CD4-positive, alpha-beta memory T cell (primary cell): ENCODE measurements around the gene RNGTT. TPM values are rescaled to one million over a fixed set of nuclear protein-coding genes. Genes with fewer than 3 reads are reported as not detected.

Experiments used
- CTCF ChIA-PET: fragments of 350-600 bp; sonication (Branson Sonifier 250); formaldehyde crosslinking; loops from one replicate; lab custom pipeline; 2021; ENCODE audit warnings: inconsistent platforms; ENCODE audit not compliant: partially characterized antibody; lab: Charles Lee
- POLR2A ChIA-PET: fragments of 350-600 bp; sonication (Branson Sonifier 250); formaldehyde crosslinking; loops from one replicate; lab custom pipeline; 2021; ENCODE audit not compliant: partially characterized antibody; lab: Charles Lee
- DNase-seq, 5 donors: peaks; one replicate each; pipeline versions ENCODE4 v3.0.0 to v3.0.0-alpha.2; 2020 to 2022; ENCODE audit warnings: mixed read lengths in 1 of 5
- H3K27ac ChIP-seq: one replicate; pipeline ENCODE4 v1.7.0; 2013; ENCODE audit warnings: low read depth, low read length
- H3K27me3 ChIP-seq: 2 replicates; pipeline ENCODE4 v1.7.0; 2013; ENCODE audit warnings: mild to moderate bottlenecking, low read length, moderate library complexity; ENCODE audit not compliant: insufficient read depth
- H3K36me3 ChIP-seq: 2 replicates; pipeline ENCODE4 v1.7.0; 2013; ENCODE audit warnings: mild to moderate bottlenecking, low read length, moderate library complexity; ENCODE audit not compliant: insufficient read depth
- H3K4me1 ChIP-seq: 2 replicates; pipeline ENCODE4 v1.7.0; 2013; ENCODE audit warnings: mild to moderate bottlenecking, low read length, moderate library complexity; ENCODE audit not compliant: insufficient read depth
- H3K4me3 ChIP-seq, 2 donors: one replicate each; pipeline ENCODE4 v1.7.0; 2013; ENCODE audit warnings: low read length in 2 of 2, mild to moderate bottlenecking in 1 of 2
- H3K9me3 ChIP-seq, 2 donors: one replicate each; pipeline ENCODE4 v1.7.0; 2013; ENCODE audit warnings: low read length in 2 of 2, control low read depth in 1 of 2; ENCODE audit not compliant: control insufficient read depth in 1 of 2
- H3K27ac Mint-ChIP-seq, 7 donors: one replicate each; pipeline ENCODE4 v1.8.0; 2020 to 2021; ENCODE audit warnings: mixed read lengths in 7 of 7, mild to moderate bottlenecking in 6 of 7, inconsistent platforms in 3 of 7, moderate library complexity in 3 of 7
- H3K27me3 Mint-ChIP-seq, 2 donors: one replicate each; pipeline ENCODE4 v1.8.0; 2020 to 2021; ENCODE audit warnings: mixed read lengths in 2 of 2
- H3K36me3 Mint-ChIP-seq, 2 donors: one replicate each; pipeline ENCODE4 v1.8.0; 2020 to 2021; ENCODE audit warnings: mixed read lengths in 2 of 2, inconsistent platforms in 1 of 2, mild to moderate bottlenecking in 1 of 2
- H3K4me1 Mint-ChIP-seq, 4 donors: one replicate each; pipeline ENCODE4 v1.8.0; 2020 to 2021; ENCODE audit warnings: mixed read lengths in 4 of 4, mild to moderate bottlenecking in 1 of 4
- H3K4me3 Mint-ChIP-seq, 8 donors: one replicate each; pipeline ENCODE4 v1.8.0; 2020 to 2021; ENCODE audit warnings: mixed read lengths in 8 of 8, mild to moderate bottlenecking in 7 of 8, moderate library complexity in 6 of 8, inconsistent platforms in 3 of 8
- H3K9me3 Mint-ChIP-seq, 8 donors: one replicate each; pipeline ENCODE4 v1.8.0; 2020 to 2021; ENCODE audit warnings: mixed read lengths in 8 of 8, mild to moderate bottlenecking in 5 of 8, inconsistent platforms in 3 of 8, moderate library complexity in 1 of 8
- intact Hi-C: fragments of 100-400 bp; cut with micrococcal nuclease; formaldehyde crosslinking; loops from one replicate; pipeline ENCODE4 v1.15.1; 2023
- polyA plus RNA-seq, 2 donors: library from polyadenylated mRNA; unstranded; fragments of 300-500 nt; fragmentation: Illumina TruSeq; gene quantifications; one replicate each; pipeline ENCODE4 v1.2.3, GENCODE V29; 2021
- total RNA-seq, 2 experiments: library from RNA; stranded (reverse); gene quantifications; one replicate each; pipeline ENCODE4 v1.2.3, GENCODE V29; 2021

The RNGTT gene
- total and polyA plus RNA-seq, 4 experiments from 2014 or later = 17.3 to 21.8 (median 19.1) TPM

DNA sequence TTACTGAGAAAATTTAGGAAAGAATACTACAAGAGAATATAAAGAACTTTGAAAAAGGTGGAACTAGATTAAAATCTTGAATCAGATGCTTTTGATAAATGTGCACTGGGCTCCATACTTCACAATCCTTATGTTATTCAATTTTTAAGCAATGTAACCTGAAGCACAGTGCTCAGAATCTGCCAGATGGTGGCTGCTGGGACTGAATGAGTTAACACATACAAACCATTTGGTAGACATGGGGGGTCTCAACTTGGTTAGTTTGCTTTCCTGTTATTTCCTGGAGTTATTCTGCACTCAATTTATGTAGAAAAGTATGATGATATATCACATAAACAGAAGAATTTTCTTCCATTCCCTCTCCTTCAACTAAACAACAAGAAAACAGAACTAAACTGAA, 326.5 kb downstream of the RNGTT start:
- no peaks in the 10 kb centered on the region for H3K27me3 Mint-ChIP-seq
- H3K4me1 Mint-ChIP-seq = peaks cover 0 to 3% (median 0%) of the 10 kb centered on the region in 4 donors
- ChIA-PET POLR2A (no interaction called here), CTCF (no interaction called here)
- Histone ChIP-seq H3K27ac (no peak overlapping the region), H3K9me3 (no peaks in the 10 kb centered on the region), H3K4me1 (no peaks in the 10 kb centered on the region), H3K27me3 (no peaks in the 10 kb centered on the region), H3K4me3 (no peak overlapping the region), H3K36me3 (no peaks in the 10 kb centered on the region)
- peaks cover 0 to 18% of the 10 kb centered on the region in 2 donors for H3K36me3 Mint-ChIP-seq
- H3K27ac Mint-ChIP-seq = no peak overlapping the region
- H3K4me3 Mint-ChIP-seq = no peak overlapping the region
- H3K9me3 Mint-ChIP-seq = no peaks in the 10 kb centered on the region
- DNase-seq = no peak
- intact Hi-C loops = no loop called here

GRCh38 chr6:88633782-88634181, 329.6 kb downstream of the RNGTT start:
- intact Hi-C loops = no loop called here

DNA sequence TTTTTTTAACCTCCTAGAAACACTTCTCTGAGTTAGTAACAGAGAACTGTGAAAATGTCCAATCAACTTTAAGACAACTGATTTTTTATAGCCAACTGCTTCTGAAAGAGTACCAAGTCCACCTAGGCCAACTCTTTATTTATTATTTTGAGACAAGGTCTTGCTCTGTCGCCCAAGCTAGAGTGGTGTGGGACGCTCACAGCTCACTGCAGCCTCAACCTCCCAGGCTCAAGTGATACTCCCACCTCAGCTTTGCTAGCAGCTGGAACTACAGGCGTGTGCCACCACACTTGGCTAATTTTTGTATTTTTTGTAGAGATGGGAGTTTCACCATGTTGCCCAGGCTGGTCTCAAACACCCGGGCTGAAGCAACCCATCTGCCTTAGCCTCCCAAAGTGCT, 331.6 kb downstream of the RNGTT start:
- CTCF ChIA-PET = no interaction called here
- Histone ChIP-seq H3K27ac (no peak overlapping the region), H3K36me3 (no peaks in the 10 kb centered on the region), H3K4me3 (no peak overlapping the region), H3K4me1 (no peaks in the 10 kb centered on the region), H3K9me3 (no peaks in the 10 kb centered on the region), H3K27me3 (no peaks in the 10 kb centered on the region)
- Mint-ChIP-seq H3K36me3 (peaks cover 0 to 23% of the 10 kb centered on the region in 2 donors), H3K27me3 (no peaks in the 10 kb centered on the region), H3K27ac (no peak overlapping the region), H3K4me3 (no peak overlapping the region), H3K9me3 (no peaks in the 10 kb centered on the region), H3K4me1 (peaks cover 0 to 2% (median under 1%) of the 10 kb centered on the region in 4 donors)
- no peak for DNase-seq
- POLR2A ChIA-PET = no interaction called here
- intact Hi-C loops = no loop called here

More at GRCh38 chr6:88633782-88634181, 329.6 kb downstream of the RNGTT start:
- H3K36me3 Mint-ChIP-seq = peaks cover 0 to 22% of the 10 kb centered on the region in 2 donors
- no peaks in the 10 kb centered on the region for H3K27me3 Mint-ChIP-seq
- no peak overlapping the region for H3K27ac Mint-ChIP-seq
- Histone ChIP-seq H3K27ac (no peak overlapping the region), H3K27me3 (no peaks in the 10 kb centered on the region), H3K4me1 (no peaks in the 10 kb centered on the region), H3K36me3 (no peaks in the 10 kb centered on the region), H3K4me3 (no peak overlapping the region), H3K9me3 (no peaks in the 10 kb centered on the region)
- ChIA-PET CTCF (interaction anchor here (0.6 kb wide), 1 partner anchor 157 kb away, joined by 3 read pairs; no protein-coding TSS in a partner anchor), POLR2A (no interaction called here)
- H3K9me3 Mint-ChIP-seq = no peaks in the 10 kb centered on the region
- no peak for DNase-seq
- H3K4me1 Mint-ChIP-seq = peaks cover 0 to 2% (median 0%) of the 10 kb centered on the region in 4 donors
- no peak overlapping the region for H3K4me3 Mint-ChIP-seq

GRCh38 chr6:88629838-88630494, 333.5 kb downstream of the RNGTT start:
- DNase-seq = no peak
- intact Hi-C loops = no loop called here
- POLR2A ChIA-PET = no interaction called here
- Mint-ChIP-seq H3K27me3 (no peaks in the 10 kb centered on the region), H3K36me3 (peaks cover 0 to 18% of the 10 kb centered on the region in 2 donors), H3K27ac (no peak overlapping the region), H3K4me1 (peaks cover 0 to 2% (median under 1%) of the 10 kb centered on the region in 4 donors), H3K9me3 (no peaks in the 10 kb centered on the region), H3K4me3 (no peak overlapping the region)
- Histone ChIP-seq H3K4me1 (no peaks in the 10 kb centered on the region), H3K4me3 (no peak overlapping the region), H3K9me3 (no peaks in the 10 kb centered on the region), H3K27ac (no peak overlapping the region), H3K27me3 (no peaks in the 10 kb centered on the region), H3K36me3 (no peaks in the 10 kb centered on the region)
- CTCF ChIA-PET = no interaction called here

DNA sequence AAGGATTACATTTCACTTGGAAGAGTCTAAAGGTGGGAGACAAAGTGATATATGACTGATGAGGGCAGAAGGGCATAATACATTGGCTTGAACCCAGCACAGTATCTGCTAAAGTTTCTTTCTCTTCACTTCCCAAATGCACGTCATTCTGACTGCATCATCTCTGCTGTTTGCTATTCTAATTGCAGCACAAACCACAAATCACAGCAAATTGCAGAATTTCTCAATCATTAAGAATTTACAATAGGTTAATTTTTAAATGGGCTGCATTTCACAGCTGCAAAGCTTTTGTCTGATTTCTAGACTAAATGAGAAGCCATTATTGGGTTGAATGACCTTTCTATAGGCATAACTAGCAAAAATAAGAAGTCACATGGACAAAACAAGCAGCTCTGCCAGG, 337.0 kb downstream of the RNGTT start:
- H3K27me3 Mint-ChIP-seq = no peaks in the 10 kb centered on the region
- ChIA-PET POLR2A (no interaction called here), CTCF (no interaction called here)
- Histone ChIP-seq H3K36me3 (no peaks in the 10 kb centered on the region), H3K4me1 (no peaks in the 10 kb centered on the region), H3K27me3 (no peaks in the 10 kb centered on the region), H3K9me3 (no peaks in the 10 kb centered on the region), H3K27ac (no peak overlapping the region), H3K4me3 (no peak overlapping the region)
- no peaks in the 10 kb centered on the region for H3K9me3 Mint-ChIP-seq
- H3K4me1 Mint-ChIP-seq = peaks cover 0 to 1% (median 0%) of the 10 kb centered on the region in 4 donors
- DNase-seq = no peak
- H3K36me3 Mint-ChIP-seq = peaks cover 0 to 13% of the 10 kb centered on the region in 2 donors
- H3K27ac Mint-ChIP-seq = no peak overlapping the region
- no peak overlapping the region for H3K4me3 Mint-ChIP-seq
- intact Hi-C loops = no loop called here

- no peaks in the 10 kb centered on the region for H3K9me3 Mint-ChIP-seq
- H3K36me3 Mint-ChIP-seq = peaks cover 0 to 19% of the 10 kb centered on the region in 2 donors
- H3K4me3 Mint-ChIP-seq = no peak overlapping the region
- H3K27ac Mint-ChIP-seq = no peak overlapping the region
- no peaks in the 10 kb centered on the region for H3K27me3 Mint-ChIP-seq
- Histone ChIP-seq H3K27ac (no peak overlapping the region), H3K36me3 (no peaks in the 10 kb centered on the region), H3K27me3 (no peaks in the 10 kb centered on the region), H3K9me3 (no peaks in the 10 kb centered on the region), H3K4me3 (no peak overlapping the region), H3K4me1 (no peaks in the 10 kb centered on the region)
- ChIA-PET CTCF (no interaction called here), POLR2A (no interaction called here)
- no peak for DNase-seq
- H3K4me1 Mint-ChIP-seq = peaks cover 0 to 1% (median 0%) of the 10 kb centered on the region in 4 donors
- intact Hi-C loops = no loop called here
Measured at GRCh38 chr6:88623531-88623930, 339.9 kb downstream of the RNGTT start.

GRCh38 chr6:88619951-88620350, 343.5 kb downstream of the RNGTT start:
- DNase-seq = no peak
- intact Hi-C loops = no loop called here
- no peak overlapping the region for H3K27ac Mint-ChIP-seq
- Histone ChIP-seq H3K4me3 (no peak overlapping the region), H3K4me1 (no peaks in the 10 kb centered on the region), H3K27ac (no peak overlapping the region), H3K9me3 (no peaks in the 10 kb centered on the region), H3K36me3 (no peaks in the 10 kb centered on the region), H3K27me3 (no peaks in the 10 kb centered on the region)
- no peak overlapping the region for H3K4me3 Mint-ChIP-seq
- H3K27me3 Mint-ChIP-seq = no peaks in the 10 kb centered on the region
- peaks cover 0 to 1% (median 0%) of the 10 kb centered on the region in 4 donors for H3K4me1 Mint-ChIP-seq
- POLR2A ChIA-PET = no interaction called here
- peaks cover 7 to 33% of the 10 kb centered on the region in 2 donors for H3K36me3 Mint-ChIP-seq
- CTCF ChIA-PET = no interaction called here
- H3K9me3 Mint-ChIP-seq = no peaks in the 10 kb centered on the region
